RPMI7951 (cell line): ENCODE data around the gene TBX2. TPM values are rescaled to one million over a fixed set of nuclear protein-coding genes. Genes with fewer than 3 reads are reported as not detected.

Experiments
- DNase-seq: peaks from one replicate; pipeline ENCODE4 v3.0.0-alpha.2; 2012; ENCODE audit warnings: low read depth
- total RNA-seq: library from RNA; depleted of rRNA; stranded (reverse); fragments of >200 nt; shearing (Covaris generic); gene quantifications from 2 replicates; pipeline ENCODE4 v1.2.3, GENCODE V29; 2014

The TBX2 gene
- total RNA-seq, 1 experiment from 2014 or later, result 20.9 TPM

DNA sequence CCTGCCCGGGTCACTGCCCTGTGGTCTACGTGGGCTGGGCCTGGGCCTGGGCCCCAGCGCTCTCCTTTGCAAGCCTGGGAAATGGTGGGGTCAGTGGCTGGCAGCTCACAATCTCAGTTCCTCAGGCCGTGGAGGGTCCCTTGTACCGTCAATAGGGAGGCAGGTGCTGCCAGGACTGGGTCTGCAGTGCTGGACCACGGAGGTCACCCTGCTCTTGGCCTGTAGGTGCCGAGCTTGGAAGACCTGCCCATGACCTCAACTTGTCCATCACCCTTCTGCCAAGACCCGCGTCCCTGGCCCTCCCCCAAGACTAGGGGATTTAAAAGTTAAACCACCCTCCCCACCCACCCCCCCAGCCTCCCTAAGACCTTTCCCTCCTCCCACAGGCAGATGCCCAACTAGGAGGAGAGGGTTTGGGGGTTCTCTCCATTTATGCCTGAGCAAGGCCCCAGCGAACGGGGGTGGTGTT, 2.5 kb downstream of the TBX2 start:
- no peak for DNase-seq

DNA sequence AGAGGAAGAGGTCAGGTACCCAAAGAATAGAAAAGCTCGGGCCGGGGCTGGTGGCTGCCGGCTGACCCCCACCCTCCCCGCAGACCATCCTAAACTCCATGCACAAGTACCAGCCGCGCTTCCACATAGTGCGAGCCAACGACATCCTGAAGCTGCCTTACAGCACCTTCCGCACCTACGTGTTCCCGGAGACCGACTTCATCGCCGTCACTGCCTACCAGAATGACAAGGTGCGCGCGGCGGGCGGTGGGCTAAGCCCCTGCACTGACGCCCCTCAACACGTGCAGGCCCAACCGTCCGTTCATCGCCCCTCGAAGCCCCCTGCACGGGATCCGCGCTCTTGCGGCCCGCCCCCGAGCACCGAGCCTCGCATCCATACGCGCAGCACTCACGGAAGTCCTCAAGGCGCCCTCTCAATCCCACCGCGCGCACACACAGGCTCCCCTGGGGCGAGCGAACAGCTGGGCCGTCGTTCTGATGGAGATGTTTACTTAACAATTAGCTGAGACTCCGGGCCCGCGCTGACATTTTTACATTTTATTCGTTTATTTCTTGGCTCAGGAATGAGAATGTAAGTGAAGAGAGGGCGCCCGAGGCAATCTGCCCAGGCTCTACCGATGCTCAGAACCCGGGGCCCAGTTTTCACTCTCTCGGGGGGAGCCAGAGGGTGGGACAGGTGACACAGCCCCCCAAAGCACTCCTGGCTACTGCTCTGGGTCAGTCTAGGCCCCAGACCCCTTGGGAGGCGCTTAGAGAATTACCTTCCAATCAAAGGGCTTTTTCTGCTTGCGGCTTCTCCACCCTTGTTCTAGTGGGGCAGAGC, 3.5 kb downstream of the TBX2 start:
- DNase-seq, result no peak

DNA sequence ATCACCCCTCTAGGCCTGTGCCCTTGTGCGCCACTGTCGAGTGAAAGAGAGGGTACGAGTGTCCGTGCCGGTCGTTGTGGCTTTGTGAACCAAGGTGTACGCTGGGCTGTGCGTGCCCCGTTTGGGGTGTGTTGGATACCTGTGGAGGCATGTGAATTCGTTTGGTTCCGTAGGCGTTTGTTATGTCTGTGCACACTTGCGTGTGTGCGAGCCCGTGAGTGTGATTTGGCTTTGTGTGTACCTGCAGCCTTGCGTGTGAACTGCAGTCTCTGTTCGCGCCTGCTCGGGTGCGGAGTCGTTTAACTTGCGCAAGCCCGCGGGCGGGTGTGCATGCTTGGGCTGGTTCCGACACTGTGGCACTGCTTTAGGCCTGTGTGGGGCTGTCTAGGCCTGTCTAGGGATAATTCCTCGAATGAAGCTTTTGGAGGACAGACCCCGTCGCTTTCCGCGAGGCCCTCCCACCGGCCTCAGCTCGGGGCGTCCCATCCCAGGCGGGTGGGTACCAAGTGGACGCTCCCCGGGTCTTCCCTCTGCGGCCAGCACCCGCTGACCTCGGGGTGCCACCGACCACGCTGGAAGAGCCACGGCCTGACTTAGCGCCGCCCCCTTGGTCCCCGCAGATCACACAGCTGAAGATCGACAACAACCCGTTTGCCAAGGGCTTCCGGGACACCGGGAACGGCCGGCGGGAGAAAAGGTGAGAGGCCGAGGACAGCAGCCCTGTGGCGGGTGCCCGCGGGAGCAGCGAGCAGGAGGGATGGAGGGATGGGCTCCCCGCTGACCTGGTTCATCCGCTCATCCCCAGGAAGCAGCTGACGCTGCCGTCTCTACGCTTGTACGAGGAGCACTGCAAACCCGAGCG, 4.4 kb downstream of the TBX2 start:
- DNase-seq, result no peak

DNA sequence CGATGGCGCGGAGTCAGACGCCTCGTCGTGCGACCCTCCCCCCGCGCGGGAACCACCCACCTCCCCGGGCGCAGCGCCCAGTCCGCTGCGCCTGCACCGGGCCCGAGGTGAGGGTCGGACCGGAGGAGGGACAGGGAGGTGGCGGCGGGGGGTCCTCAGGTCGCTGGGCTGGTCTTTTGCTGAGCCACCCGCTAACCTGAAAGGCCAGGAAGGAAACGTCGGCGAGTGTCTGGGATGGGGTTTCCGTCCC, 4.9 kb downstream of the TBX2 start:
- no peak for DNase-seq

DNA sequence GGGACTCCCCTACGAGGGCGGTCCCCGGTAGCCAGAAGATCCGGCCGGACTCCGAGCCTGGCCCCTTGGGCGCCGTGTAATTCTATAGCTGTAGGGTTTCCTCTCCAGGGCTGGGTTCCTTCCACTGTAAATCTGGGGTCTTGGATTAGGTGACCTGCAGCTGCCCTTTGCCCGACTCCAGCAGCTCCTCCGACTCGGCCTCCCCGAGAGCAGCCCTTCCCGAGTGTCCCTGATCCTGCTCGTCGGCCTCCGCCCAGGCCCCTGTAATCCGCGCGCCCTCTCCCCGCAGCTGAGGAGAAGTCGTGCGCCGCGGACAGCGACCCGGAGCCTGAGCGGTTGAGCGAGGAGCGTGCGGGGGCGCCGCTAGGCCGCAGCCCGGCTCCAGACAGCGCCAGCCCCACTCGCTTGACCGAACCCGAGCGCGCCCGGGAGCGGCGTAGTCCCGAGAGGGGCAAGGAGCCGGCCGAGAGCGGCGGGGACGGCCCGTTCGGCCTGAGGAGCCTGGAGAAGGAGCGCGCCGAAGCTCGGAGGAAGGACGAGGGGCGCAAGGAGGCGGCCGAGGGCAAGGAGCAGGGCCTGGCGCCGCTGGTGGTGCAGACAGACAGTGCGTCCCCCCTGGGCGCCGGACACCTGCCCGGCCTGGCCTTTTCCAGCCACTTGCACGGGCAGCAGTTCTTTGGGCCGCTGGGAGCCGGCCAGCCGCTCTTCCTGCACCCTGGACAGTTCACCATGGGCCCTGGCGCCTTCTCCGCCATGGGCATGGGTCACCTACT, 5.5 kb downstream of the TBX2 start:
- DNase-seq, result no peak

DNA sequence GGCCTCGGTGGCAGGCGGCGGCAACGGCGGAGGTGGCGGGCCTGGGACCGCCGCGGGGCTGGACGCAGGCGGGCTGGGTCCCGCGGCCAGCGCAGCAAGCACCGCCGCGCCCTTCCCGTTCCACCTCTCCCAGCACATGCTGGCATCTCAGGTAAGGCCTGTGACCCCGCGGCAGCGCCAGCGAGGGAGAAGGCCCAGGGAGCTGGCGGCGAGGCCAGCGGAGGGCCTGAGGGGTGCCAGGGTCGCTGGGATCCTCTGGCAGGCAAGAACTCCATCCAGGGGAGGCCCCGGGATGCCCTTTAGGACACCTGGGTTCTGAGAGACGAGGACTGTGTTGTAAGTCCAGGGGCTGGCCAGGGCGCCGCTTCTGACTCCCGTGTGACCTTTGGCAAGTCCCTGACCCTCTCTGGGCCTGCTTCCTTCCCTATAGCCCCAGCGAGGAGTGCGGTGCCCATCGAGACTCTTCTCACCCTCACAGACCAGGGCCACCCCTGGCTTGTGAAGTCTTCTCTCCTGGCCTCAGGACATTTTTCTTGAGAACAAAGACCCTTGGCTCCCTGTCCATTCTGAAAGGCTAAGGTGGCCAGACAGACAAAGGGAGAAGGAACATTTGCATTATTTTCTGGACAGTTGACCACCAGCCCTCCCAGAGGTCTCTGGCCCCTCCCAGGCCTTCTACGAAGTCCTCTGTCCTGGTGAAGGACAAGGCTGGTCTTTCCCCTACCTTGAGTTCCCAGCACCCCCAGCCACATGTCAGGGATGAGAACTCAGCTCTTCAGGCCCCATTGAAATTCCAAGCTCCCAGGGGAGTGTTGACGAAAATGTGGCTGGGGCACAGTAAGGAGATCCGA, 6.3 kb downstream of the TBX2 start:
- DNase-seq, result no peak

DNA sequence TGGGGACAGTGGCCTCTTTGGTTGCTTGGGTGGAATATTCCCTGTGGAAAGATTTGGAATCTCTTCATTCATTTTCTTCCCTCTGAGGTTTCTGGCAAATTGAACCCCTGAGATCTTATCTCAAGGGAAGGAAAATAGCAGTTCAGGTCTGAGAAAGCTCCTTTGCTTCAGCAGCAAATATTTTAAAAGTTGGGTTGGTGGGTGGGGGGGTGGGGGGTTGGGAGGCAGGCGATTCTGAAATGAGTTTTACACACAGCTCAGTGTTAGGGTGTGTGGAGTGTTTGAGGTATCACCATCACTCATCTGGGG, 6.8 kb downstream of the TBX2 start:
- DNase-seq, result no peak

DNA sequence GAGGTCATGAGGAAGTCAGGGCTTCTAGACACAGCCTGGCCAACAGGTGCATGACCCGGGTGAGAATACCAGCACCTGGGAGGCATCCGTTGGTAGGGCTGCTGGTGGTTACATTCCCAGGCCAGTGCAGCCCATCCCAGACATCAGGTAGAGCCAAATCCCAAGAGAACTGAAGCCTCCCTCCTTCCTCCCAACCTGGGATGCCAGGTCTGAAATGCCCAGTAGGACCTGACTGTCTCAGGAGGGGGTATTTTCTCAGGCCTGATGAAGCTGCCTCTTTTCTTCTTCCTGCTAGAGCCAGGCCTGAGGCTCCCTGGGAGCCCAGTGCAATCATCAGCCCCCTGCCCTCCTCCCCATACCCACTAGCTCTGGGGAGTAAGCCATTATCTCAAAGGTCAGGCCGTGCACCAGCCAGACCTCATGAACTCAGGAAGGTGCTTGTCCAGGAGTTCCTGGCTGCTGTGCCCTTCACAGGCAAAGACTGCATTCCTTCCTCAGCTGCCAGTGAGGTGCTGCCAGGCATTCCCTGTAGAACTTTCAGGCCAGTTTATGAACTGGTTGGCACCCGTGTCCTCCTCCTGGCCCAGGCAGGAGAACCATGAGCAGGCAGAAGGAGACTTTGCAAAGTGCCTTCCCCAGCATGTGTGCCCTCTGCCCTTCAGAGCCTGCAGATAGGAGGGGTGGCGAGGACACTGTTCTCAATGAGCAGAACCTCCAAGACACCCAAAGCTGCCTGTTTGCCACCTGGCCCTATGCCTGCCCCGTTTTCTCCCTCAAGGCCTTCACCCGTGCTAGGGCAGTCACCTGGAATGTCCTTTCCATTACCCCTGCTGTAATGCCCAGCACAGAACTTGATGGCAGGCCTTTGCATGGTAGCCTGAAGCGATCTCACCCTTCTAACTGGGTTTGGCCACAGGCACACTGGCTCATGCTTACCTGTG, 7.6 kb downstream of the TBX2 start:
- no peak for DNase-seq

DNA sequence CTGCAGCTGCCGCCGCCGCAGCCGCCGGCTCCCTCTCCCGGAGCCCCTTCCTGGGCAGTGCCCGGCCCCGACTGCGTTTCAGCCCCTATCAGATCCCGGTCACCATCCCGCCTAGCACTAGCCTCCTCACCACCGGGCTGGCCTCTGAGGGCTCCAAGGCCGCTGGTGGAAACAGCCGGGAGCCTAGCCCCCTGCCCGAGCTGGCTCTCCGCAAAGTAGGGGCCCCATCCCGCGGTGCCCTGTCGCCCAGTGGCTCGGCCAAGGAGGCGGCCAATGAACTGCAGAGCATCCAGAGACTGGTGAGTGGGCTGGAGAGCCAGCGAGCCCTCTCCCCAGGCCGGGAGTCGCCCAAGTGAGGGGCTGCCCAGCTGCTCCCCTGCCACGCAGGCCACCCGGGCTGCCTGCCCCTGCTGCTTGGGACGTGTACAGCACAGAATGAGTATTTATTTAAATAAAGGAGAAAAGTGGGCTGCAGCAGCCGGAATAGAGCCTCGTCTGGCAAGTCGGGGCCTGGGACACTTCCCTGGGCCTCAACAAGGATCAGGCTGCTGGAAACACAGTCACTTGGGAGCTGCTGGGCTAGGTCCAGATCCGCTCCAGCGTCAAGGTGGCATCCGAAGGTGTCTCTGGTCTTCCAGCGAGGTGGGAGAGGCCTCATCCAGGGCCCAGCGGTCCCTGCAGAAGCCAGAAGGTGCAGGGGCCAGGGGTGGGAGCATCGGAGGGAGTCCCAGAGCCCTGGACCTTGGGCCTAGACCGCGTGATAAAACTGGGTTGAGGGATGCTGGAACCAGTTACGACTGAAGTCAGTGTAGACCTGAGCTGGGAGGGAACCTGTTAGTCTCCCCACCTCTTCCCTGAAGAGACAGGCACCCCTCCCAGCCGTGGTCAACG, 8.8 kb downstream of the TBX2 start:
- no peak for DNase-seq

DNA sequence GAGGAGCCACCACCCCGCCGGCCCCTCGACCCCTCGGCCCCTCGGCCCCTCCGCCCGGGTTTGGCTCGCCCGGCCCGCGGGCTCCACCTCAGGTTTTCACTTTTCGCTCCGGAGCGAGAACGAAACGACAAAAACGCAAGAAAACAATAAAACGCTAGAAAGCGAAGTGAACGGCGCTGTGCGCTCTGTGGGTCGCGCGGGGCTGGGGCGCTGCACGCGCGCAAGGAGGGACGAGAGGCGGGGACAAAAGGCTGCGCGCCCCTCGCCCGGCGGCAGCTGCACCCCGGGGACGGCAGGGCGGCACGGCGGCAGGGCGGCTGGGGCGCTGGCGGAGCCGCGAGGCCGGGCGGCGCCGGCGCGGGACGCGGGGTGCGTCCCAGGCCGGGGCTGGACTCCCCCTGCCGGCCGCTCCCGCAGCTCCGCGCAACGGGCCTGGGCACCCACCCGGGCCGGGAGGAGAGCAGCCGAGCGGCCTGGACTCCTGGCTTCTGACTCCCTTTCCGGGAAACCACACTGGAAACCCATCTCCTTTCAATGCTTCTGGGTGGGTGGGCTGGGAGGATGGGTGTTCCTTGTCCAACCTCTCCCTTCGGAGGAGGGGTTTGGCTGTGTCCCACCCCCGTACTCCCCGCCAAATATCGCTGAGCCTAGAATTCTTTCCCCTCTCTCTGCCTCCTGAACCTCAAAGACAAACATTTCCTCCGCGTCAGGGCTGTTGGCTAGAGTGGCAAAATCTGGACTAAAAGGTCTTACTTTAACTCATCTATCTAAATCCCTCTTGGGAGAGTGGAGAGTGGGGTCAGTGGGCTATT, 9.9 kb downstream of the TBX2 start:
- peak; percentile 35 for DNase-seq

DNA sequence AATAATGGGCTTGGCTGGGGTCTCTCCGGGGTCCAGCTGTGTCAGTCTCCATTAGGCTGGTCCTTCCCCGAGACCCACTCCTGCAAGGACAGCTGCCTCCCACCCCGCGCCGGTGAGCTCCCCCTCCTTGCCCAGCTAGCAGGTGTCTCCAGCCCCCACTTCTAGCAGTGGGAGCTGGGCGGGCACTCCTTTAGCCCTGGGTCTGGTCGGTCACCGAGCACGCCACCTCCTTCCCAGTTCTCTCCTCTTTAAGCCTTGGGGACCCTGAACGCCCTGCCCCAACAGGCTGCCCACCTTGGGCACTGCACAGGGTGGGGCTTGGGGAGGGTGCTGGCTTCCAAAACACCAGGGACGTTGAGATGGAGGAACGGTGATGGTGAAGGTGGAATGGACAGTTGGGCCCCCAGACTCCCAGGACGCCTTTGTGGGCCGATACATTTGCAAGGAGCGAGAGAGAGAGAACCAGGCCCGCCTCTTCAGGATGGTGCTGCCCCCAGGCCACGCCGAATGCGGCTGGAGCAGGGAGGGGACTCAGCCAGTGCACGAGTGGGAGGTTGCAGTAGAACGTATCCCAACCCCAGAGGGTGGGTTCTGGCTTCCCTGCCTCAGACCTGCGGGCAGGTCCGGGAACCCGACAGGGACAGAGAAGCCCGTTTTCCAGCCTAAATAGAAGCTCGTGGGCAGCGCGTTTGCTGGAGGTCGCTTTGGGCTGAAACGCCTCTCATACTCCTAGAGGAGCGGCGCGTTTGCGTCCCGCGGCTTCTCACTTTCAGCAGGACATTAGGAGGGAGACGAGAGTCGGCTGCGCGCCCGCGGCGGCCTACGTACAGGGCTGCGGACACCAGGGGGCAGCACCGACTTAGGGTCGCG, 10.7 kb downstream of the TBX2 start:
- DNase-seq, result peak; percentile 82

DNA sequence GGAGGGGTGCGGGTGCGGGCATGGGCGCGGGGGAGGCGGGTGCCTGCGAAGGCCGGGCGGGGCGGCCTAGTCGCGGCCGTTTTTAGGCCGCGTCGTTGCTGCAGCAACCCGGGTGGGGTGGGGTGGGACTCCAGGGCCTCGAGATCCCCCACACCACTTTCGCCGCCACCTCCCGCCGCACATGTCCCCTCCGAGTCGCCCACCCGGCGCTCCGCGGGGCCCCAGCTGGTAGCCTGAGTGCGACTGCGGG, 11.3 kb downstream of the TBX2 start:
- DNase-seq, result no peak

DNA sequence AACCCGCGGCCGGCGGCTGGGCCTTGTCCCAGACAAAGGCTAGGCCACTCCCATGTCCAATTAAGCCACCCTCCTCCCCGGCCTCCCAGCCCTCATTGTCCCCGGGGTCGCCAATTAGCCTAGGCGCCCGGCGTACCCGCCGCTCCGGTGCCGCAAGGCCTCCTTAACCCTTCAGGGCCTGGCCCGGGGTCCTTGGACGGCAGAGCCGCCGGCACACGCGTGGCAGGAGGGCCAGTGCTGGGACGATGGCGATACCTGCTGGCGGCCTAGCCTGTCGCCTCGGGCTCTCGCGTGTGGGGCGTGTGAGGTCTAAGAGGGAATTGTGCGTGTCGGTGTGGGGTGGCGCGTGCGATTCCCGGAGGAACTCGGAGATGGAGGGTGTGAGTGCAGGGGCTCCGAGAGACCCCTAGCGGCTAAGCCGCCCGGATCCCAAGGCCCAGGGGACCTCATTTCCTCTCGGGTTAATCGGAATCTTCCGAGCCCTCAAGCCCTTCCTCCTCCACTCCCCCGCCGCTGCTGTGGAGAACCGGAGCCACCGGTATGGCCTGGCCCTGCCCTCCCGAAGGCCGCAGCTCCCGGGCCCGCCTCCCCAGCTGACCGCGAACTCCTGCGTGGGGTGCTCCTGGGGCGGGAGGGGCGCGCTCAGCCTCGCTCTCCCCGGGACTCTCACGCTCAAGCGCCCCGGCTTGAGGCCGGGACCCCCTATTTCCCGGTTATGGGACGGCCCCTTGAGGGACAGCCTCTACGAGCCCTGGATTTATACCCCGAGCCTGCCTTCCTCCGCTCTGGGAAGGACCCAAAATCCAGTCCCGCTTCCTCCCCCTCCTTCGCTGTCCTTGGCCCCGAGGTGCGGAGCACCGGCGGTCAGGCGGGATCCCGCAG, 11.9 kb downstream of the TBX2 start:
- peak; percentile 88 for DNase-seq

DNA sequence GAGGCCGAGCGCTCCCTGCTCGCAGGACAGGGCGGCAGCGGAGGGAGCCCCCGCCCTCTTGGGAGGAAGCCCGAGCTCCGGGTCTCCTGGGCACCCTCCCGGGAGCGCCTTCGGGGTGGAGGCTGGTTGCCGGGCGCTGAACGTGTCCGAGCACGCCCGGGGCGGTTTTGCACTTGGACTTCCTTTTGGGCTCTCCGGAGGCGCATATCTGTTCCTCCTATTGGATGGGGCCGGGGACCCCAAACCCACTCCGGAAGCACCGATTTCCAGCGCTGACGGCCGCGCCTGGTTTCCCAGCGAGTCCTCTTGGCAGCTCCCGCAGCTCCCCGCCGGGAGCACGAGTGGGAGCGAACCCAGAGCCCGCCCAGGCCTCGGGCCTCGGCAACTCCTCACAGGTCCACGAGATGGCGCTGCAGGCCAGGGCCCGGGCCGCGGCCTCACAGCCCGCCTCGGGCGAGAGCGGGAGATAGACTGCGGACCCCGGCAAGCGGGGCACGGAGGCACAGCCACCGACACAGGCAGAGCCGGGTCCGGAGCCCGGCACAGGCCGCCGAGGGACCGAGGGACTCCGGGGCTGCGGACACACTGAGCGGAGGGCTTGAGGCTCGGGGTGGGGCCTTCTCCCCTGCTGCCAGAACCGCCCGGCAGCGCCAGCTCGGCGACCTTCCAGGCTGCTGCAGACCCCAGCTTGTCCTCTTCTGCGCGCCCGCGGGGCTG, 12.7 kb downstream of the TBX2 start:
- DNase-seq, result peak; percentile 84

DNA sequence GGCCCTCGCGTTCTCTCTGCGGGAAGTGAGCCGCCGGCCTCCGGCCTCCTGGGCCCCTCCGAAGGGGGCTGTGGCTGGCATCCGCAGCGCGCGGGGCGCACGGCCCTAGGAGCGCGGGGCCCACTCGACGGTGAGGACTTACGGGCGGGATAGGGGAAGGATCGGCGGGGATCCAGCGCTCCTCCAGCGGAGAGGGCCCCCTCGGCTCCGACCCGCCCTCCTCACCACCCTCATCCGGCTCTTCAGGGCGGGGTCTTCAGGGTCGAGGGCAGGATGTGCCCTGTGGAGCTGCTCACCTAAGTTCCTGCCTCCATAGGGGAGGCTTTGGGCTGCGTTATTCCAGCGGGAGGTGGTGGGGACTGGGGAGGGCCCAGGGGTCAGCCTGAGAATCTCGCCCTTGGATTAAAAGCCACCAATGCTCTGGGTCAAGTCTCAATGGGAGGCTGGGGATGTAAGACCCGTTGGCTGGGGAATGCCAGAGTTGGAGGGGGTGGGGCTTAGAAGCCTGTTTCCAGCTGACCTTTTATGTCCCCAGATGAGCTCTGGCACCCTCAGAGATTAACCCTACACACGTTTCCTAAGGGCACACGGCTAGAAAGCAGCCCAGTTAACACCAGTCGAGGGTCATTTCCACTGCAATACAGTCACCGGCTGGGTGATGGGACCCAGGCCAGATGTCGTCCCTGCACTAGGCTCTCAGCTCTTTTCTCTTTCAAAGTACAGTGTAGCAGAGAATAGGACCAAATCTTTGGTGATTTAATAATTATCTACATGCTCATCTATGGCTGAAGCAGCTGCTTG, 13.4 kb downstream of the TBX2 start:
- no peak for DNase-seq
